CD14-positive monocyte (primary cell): Measurements from ENCODE around the gene ILDR2. TPM values are rescaled to one million over a fixed set of nuclear protein-coding genes. Genes with fewer than 3 reads are reported as not detected.

Experiments used
- DNase-seq, 3 donors: peaks; one replicate each; pipeline ENCODE4 v3.0.0-alpha.2; 2011 to 2022
- H2AFZ ChIP-seq: 2 replicates; pipeline ENCODE4 v1.6.0; 2012; ENCODE audit warnings: mild to moderate bottlenecking, low read depth, low read length, inconsistent platforms; ENCODE audit not compliant: insufficient read depth, poor library complexity, severe bottlenecking
- H3K27ac ChIP-seq, 2 donors: 1 replicate in 1 of 2; 2 replicates in 1 of 2; pipeline ENCODE4 v1.5.1; 2012 to 2013; ENCODE audit warnings: low read length in 2 of 2, control low read depth in 1 of 2, inconsistent platforms in 1 of 2, low read depth in 1 of 2, mild to moderate bottlenecking in 1 of 2
- H3K27me3 ChIP-seq, 2 donors: one replicate each; pipeline versions ENCODE4 v1.6.0 to v1.6.1; 2011 to 2013; ENCODE audit warnings: low read length in 2 of 2; ENCODE audit not compliant: control insufficient read depth in 2 of 2, insufficient read depth in 2 of 2
- H3K36me3 ChIP-seq, 2 donors: replicated peaks in 1 of 2; 1 replicate in 1 of 2; 2 replicates in 1 of 2; pipeline versions ENCODE4 v1.5.1 to v1.6.1; 2012 to 2013; ENCODE audit warnings: low read length in 2 of 2, control low read depth in 1 of 2, inconsistent platforms in 1 of 2, mild to moderate bottlenecking in 1 of 2; ENCODE audit not compliant: insufficient read depth in 2 of 2, control insufficient read depth in 1 of 2
- H3K4me1 ChIP-seq, 2 donors: 1 replicate in 1 of 2; 2 replicates in 1 of 2; pipeline versions ENCODE4 v1.5.1 to v1.6.1; 2012 to 2013; ENCODE audit warnings: low read length in 2 of 2, control low read depth in 1 of 2, inconsistent platforms in 1 of 2, mild to moderate bottlenecking in 1 of 2, moderate library complexity in 1 of 2; ENCODE audit not compliant: insufficient read depth in 2 of 2, control insufficient read depth in 1 of 2
- H3K4me2 ChIP-seq: replicated peaks from 2 replicates; pipeline ENCODE3; 2012; ENCODE audit warnings: low read length, moderate library complexity, mild to moderate bottlenecking; ENCODE audit not compliant: poor library complexity, severe bottlenecking; ENCODE audit errors: extremely low read depth
- H3K4me3 ChIP-seq, 3 experiments: fragments of 200-600 bp in 1 of 3; sonication (generic) in 1 of 3; replicated peaks in 1 of 3; 1 replicate in 2 of 3; 2 replicates in 1 of 3; pipeline ENCODE4 v1.5.1; 2011 to 2013; ENCODE audit warnings: low read length in 3 of 3, mild to moderate bottlenecking in 3 of 3, control low read depth in 2 of 3, low read depth in 2 of 3, inconsistent platforms in 1 of 3, moderate library complexity in 1 of 3
- H3K79me2 ChIP-seq: 2 replicates; pipeline ENCODE4 v1.6.0; 2012; ENCODE audit warnings: mild to moderate bottlenecking, control low read depth, inconsistent platforms, low read length, moderate library complexity; ENCODE audit not compliant: insufficient read depth
- H3K9ac ChIP-seq: 2 replicates; pipeline ENCODE4 v1.6.0; 2017; ENCODE audit warnings: low read length, mild to moderate bottlenecking; ENCODE audit not compliant: insufficient read depth, poor library complexity, severe bottlenecking
- H3K9me3 ChIP-seq, 2 donors: replicated peaks in 1 of 2; 1 replicate in 1 of 2; 2 replicates in 1 of 2; pipeline versions ENCODE4 v1.5.1 to v1.6.1; 2012 to 2013; ENCODE audit warnings: low read length in 2 of 2, control low read depth in 1 of 2; ENCODE audit not compliant: control insufficient read depth in 1 of 2, insufficient read depth in 1 of 2
- H4K20me1 ChIP-seq: 2 replicates; pipeline ENCODE4 v1.6.0; 2012; ENCODE audit warnings: mild to moderate bottlenecking, low read length, control low read depth, moderate library complexity; ENCODE audit not compliant: insufficient read depth
- H3K27ac Mint-ChIP-seq, 7 donors: one replicate each; pipeline ENCODE4 v1.8.0; 2020; ENCODE audit warnings: mild to moderate bottlenecking in 7 of 7, mixed read lengths in 7 of 7, moderate library complexity in 6 of 7, inconsistent platforms in 2 of 7
- H3K27me3 Mint-ChIP-seq, 3 donors: one replicate each; pipeline ENCODE4 v1.8.0; 2021 to 2022; ENCODE audit warnings: low read depth in 3 of 3, mild to moderate bottlenecking in 3 of 3, mixed read lengths in 3 of 3, moderate library complexity in 3 of 3, inconsistent platforms in 1 of 3
- H3K36me3 Mint-ChIP-seq, 2 donors: one replicate each; pipeline ENCODE4 v1.8.0; 2020; ENCODE audit warnings: mixed read lengths in 2 of 2, inconsistent platforms in 1 of 2, mild to moderate bottlenecking in 1 of 2
- H3K4me1 Mint-ChIP-seq: one replicate; pipeline ENCODE4 v1.8.0; 2020; ENCODE audit warnings: mild to moderate bottlenecking, mixed read lengths
- H3K4me3 Mint-ChIP-seq, 2 donors: one replicate each; pipeline ENCODE4 v1.8.0; 2020; ENCODE audit warnings: mild to moderate bottlenecking in 2 of 2, mixed read lengths in 2 of 2, moderate library complexity in 1 of 2
- H3K9me3 Mint-ChIP-seq, 7 donors: one replicate each; pipeline ENCODE4 v1.8.0; 2020 to 2022; ENCODE audit warnings: mixed read lengths in 7 of 7, mild to moderate bottlenecking in 6 of 7, moderate library complexity in 6 of 7, inconsistent platforms in 2 of 7
- WGBS: methylation state at CpG from one replicate; pipeline ENCODE4 v1.1.5; 2013; ENCODE audit warnings: missing lambda C conversion rate; ENCODE audit not compliant: insufficient coverage; 5-methylcytosine and 5-hydroxymethylcytosine counted together
- intact Hi-C, 2 donors: fragments of 100-400 bp; cut with micrococcal nuclease; formaldehyde crosslinking; loops; one replicate each; pipeline versions ENCODE4 v1.15.0 to v1.15.1; 2023
- polyA plus RNA-seq, 3 donors: library from polyadenylated mRNA; depleted of rRNA in 1 of 3; unstranded in 2 of 3; stranded (reverse) in 1 of 3; fragments of 300-500 nt in 2 of 3; fragments of >200 nt in 1 of 3; fragmentation: Illumina TruSeq in 2 of 3; gene quantifications; 1 replicate in 2 of 3; 2 replicates in 1 of 3; pipeline ENCODE4 v1.2.3, GENCODE V29; 2012 to 2021
- TF ChIP-seq, protein P1 (sequence below): fragments of 200-600 bp; IDR thresholded peaks from one replicate; pipeline ENCODE4 v1.8.0; 2022; ENCODE audit warnings: antibody characterized with exemption, mild to moderate bottlenecking

ILDR2 gene
- polyA plus RNA-seq, 3 donors, result not detected

DNA sequence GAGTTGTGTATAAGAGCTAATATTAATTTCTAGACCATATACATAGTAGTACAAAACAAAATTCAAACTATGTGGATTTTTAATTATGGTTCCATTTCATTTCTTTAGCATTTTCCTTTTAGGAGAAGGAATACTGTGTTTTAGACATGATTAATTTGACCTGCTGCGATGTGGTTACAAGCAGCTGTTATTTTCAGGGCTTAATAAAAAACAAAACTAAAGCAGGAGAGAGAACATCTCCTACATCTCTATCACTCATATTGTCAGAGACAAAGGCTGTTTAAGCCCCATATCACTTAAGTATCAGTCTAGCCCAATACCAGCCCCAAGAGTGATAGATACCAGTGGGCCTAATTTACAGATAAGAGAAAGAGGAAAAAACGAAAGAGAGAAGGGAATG, 47.6 kb downstream of the ILDR2 start:
- H3K4me1 ChIP-seq, result peaks cover 0 to 5% of the 10 kb centered on the region in 2 donors
- H3K4me3 ChIP-seq, result no peak overlapping the region
- no peak overlapping the region for H3K4me3 Mint-ChIP-seq
- H3K79me2 ChIP-seq, result no peaks in the 10 kb centered on the region
- H3K9ac ChIP-seq, result no peak overlapping the region
- no peaks in the 10 kb centered on the region for H3K9me3 ChIP-seq
- H3K36me3 ChIP-seq, result no peaks in the 10 kb centered on the region
- intact Hi-C loops, result no loop called here
- H3K27me3 Mint-ChIP-seq, result peaks cover 1 to 3% (median 3%) of the 10 kb centered on the region in 3 donors
- peaks cover 0 to under 1% of the 10 kb centered on the region in 2 donors for H3K36me3 Mint-ChIP-seq
- DNase-seq, result no peak
- peaks cover 0 to 3% of the 10 kb centered on the region in 2 donors for H3K27me3 ChIP-seq
- H4K20me1 ChIP-seq, result no peaks in the 10 kb centered on the region
- TF ChIP-seq, protein P1, sequence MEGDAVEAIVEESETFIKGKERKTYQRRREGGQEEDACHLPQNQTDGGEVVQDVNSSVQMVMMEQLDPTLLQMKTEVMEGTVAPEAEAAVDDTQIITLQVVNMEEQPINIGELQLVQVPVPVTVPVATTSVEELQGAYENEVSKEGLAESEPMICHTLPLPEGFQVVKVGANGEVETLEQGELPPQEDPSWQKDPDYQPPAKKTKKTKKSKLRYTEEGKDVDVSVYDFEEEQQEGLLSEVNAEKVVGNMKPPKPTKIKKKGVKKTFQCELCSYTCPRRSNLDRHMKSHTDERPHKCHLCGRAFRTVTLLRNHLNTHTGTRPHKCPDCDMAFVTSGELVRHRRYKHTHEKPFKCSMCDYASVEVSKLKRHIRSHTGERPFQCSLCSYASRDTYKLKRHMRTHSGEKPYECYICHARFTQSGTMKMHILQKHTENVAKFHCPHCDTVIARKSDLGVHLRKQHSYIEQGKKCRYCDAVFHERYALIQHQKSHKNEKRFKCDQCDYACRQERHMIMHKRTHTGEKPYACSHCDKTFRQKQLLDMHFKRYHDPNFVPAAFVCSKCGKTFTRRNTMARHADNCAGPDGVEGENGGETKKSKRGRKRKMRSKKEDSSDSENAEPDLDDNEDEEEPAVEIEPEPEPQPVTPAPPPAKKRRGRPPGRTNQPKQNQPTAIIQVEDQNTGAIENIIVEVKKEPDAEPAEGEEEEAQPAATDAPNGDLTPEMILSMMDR, result no peak
- H2AFZ ChIP-seq, result no peak overlapping the region
- H3K9me3 Mint-ChIP-seq, result peaks cover 0 to 5% (median 0%) of the 10 kb centered on the region in 7 donors
- H3K27ac ChIP-seq, result no peak overlapping the region
- no peak overlapping the region for H3K27ac Mint-ChIP-seq
- no peak overlapping the region for H3K4me2 ChIP-seq
- H3K4me1 Mint-ChIP-seq, result peaks cover 5% of the 10 kb centered on the region
- no CpG with 5 or more reads among the region's 2 CpGs for WGBS

GRCh38 chr1:166925810-166926478, 49.4 kb downstream of the ILDR2 start:
- Mint-ChIP-seq H3K27ac (no peak overlapping the region), H3K4me3 (no peak overlapping the region), H3K4me1 (peaks cover 5% of the 10 kb centered on the region), H3K36me3 (peaks cover 0 to 7% of the 10 kb centered on the region in 2 donors), H3K9me3 (peaks cover 0 to 6% (median 0%) of the 10 kb centered on the region in 7 donors), H3K27me3 (peaks cover 15 to 19% (median 18%) of the 10 kb centered on the region in 3 donors)
- intact Hi-C loops, result no loop called here
- no peak overlapping the region for H3K4me3 ChIP-seq
- WGBS, result 79% methylated on average over 5 of the region's 8 CpGs
- DNase-seq, result no peak
- H2AFZ ChIP-seq, result no peak overlapping the region
- peaks cover 11 to 14% of the 10 kb centered on the region in 2 donors for H3K27me3 ChIP-seq
- no peaks in the 10 kb centered on the region for H4K20me1 ChIP-seq
- H3K27ac ChIP-seq, result no peak overlapping the region
- no peaks in the 10 kb centered on the region for H3K9me3 ChIP-seq
- TF ChIP-seq, protein P1, result no peak
- H3K79me2 ChIP-seq, result no peaks in the 10 kb centered on the region
- H3K36me3 ChIP-seq, result no peaks in the 10 kb centered on the region
- no peak overlapping the region for H3K9ac ChIP-seq
- H3K4me1 ChIP-seq, result peaks cover 3 to 10% of the 10 kb centered on the region in 2 donors
- H3K4me2 ChIP-seq, result no peak overlapping the region
